Activated CD8-positive, alpha-beta T cell treated with anti-CD3 and anti-CD28 coated beads, Interleukin-2, amount 10 ng/mL, durations not matched to agents 7 days and 5 days (primary cell): ENCODE measurements around the gene PRELID2. TPM values are rescaled to one million over a fixed set of nuclear protein-coding genes. Genes with fewer than 3 reads are reported as not detected.
"Not testable (repeated sequence)": the region's sequence is repeated elsewhere in the genome, so short reads cannot be mapped to it uniquely, and the experiment has no call there.

ENCODE experiments used
- ATAC-seq: fragments of 150-1000 bp; cut with Tn5 transposase; one replicate; pipeline ENCODE4 v1.10.0; 2021; ENCODE audit warnings: moderate library complexity
- CTCF ChIA-PET: fragments of 350-600 bp; sonication (Branson Sonifier 250); formaldehyde crosslinking; loops from one replicate; lab custom pipeline; 2021; ENCODE audit warnings: antibody characterized with exemption; lab: Charles Lee
- POLR2A ChIA-PET: fragments of 350-600 bp; sonication (Branson Sonifier 250); formaldehyde crosslinking; loops from one replicate; lab custom pipeline; 2021; ENCODE audit warnings: antibody characterized with exemption; lab: Charles Lee
- DNase-seq: peaks from one replicate; pipeline ENCODE4 v3.0.0-alpha.2; 2020
- H3K27ac Mint-ChIP-seq: one replicate; pipeline ENCODE4 v1.8.0; 2021; ENCODE audit warnings: mild to moderate bottlenecking, mixed read lengths
- H3K27me3 Mint-ChIP-seq: one replicate; pipeline ENCODE4 v1.8.0; 2021; ENCODE audit warnings: low read depth, mixed read lengths
- H3K36me3 Mint-ChIP-seq: one replicate; pipeline ENCODE4 v1.8.0; 2021; ENCODE audit warnings: low read depth, mixed read lengths
- H3K4me1 Mint-ChIP-seq: one replicate; pipeline ENCODE4 v1.8.0; 2021; ENCODE audit warnings: low read depth, mixed read lengths
- H3K4me3 Mint-ChIP-seq: one replicate; pipeline ENCODE4 v1.8.0; 2021; ENCODE audit warnings: mild to moderate bottlenecking, mixed read lengths
- H3K9me3 Mint-ChIP-seq: one replicate; pipeline ENCODE4 v1.8.0; 2022; ENCODE audit warnings: mixed read lengths; ENCODE audit not compliant: insufficient read depth
- total RNA-seq, 2 experiments: library from RNA; stranded (reverse); gene quantifications; one replicate each; pipeline ENCODE4 v1.2.3, GENCODE V29; 2021

PRELID2 gene
- total RNA-seq, 2 experiments from 2014 or later = 1.2 to 1.5 TPM

DNA sequence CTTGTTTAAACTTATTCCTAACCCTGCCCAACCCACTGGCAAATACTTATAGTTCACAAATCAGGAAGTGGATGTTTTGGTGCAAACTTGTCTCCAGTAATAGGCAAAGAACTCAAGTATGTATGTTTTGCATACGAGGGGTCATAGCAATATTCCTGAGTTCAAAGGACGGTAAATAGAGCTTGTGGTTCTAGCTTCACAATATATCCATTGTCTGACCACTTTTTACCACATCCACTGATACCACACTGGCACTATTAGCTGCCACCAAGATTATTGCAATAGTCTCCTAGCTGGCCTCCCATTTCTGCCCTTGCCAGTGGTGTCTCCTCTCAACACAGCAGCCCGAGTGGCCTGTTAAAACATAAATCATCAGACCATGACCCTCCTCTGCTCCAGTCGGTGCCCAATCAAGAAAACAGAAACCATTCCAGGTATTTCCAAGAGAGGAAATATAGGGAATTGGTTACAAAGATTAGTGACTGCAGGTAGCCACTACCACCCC, 20.7 kb upstream of the PRELID2 start:
- Mint-ChIP-seq H3K36me3 (no peaks in the 10 kb centered on the region), H3K27me3 (peaks cover 16% of the 10 kb centered on the region), H3K4me3 (no peak overlapping the region), H3K9me3 (no peaks in the 10 kb centered on the region), H3K27ac (no peak overlapping the region), H3K4me1 (peaks cover 4% of the 10 kb centered on the region)
- ChIA-PET CTCF (interaction anchor here (1.1 to 1.2 kb wide), 2 partner anchors 14 to 28 kb away, joined by 3 read pairs; no protein-coding TSS in a partner anchor), POLR2A (no interaction called here)
- ATAC-seq (no peak), DNase-seq (no peak)

DNA sequence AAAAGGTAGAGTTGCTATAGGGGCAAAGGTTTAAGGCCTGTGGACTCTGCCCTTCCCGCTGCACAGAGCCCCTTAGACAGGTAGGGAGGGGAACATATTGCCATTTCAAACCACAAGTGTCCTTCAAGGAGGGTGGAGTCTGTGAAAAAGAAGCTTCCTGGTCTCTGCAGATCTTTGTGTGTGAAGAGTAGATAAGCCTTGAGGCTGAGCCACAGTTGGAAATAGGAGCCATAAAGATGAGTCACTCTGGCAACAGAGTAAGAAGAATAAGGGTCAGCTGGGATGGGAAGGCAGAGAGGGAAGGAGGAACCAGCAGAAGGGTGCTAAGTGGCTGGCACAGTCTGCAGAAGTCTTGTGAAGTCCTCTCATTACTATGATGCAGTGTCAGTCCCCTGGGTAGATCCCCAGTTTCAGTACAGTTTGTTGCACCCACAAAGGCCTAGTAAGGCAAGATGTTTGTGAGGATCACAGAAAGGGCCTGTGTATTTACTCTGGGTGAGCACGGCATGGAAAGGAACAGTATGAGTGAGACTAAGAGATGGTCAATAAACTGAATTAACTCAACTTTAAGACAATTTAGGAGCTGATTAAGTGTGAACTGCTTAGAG, 19.6 kb upstream of the PRELID2 start:
- ATAC-seq = no peak
- POLR2A ChIA-PET = no interaction called here
- CTCF ChIA-PET = interaction anchor here (0.6 to 1.4 kb wide), 3 partner anchors 10 to 276 kb away, joined by 3 read pairs; no protein-coding TSS in a partner anchor
- Mint-ChIP-seq H3K27me3 (peaks cover 14% of the 10 kb centered on the region), H3K27ac (no peak overlapping the region), H3K4me1 (peaks cover 4% of the 10 kb centered on the region), H3K9me3 (no peaks in the 10 kb centered on the region), H3K36me3 (no peaks in the 10 kb centered on the region), H3K4me3 (no peak overlapping the region)
- no peak for DNase-seq

DNA sequence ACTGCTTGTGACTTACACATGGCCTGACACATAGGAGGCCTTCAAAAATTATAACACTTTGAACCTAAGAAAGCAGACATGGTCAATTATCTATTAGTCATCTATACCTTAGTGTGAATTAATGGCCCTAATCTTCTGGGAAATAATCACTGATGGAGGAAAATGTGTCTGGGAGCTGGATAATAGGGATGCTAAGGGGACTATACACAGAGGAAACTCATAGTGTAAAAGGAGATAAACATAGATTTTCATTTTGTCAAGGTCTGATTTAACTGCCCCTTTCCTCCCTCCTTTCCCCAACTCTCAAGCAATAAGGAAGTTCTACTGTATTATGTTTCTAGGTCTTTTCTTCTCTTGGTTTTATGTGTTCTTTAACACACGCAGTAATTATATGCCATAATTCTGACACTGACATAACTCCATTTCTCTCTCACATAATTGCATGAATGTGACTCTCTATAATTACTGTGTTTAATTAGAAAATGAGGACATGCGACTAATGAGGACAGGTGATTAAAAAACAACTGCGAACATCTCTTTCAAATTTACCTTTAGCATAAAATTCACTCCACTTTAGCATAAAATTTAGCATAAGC, 18.7 kb upstream of the PRELID2 start:
- no peak for DNase-seq
- CTCF ChIA-PET = interaction anchor here (1.4 kb wide), 1 partner anchor 9 kb away, joined by 3 read pairs; no protein-coding TSS in a partner anchor
- Mint-ChIP-seq H3K4me1 (peaks cover 4% of the 10 kb centered on the region), H3K4me3 (no peak overlapping the region), H3K27ac (no peak overlapping the region), H3K9me3 (no peaks in the 10 kb centered on the region), H3K27me3 (peaks cover 14% of the 10 kb centered on the region), H3K36me3 (no peaks in the 10 kb centered on the region)
- no peak for ATAC-seq
- POLR2A ChIA-PET = no interaction called here

DNA sequence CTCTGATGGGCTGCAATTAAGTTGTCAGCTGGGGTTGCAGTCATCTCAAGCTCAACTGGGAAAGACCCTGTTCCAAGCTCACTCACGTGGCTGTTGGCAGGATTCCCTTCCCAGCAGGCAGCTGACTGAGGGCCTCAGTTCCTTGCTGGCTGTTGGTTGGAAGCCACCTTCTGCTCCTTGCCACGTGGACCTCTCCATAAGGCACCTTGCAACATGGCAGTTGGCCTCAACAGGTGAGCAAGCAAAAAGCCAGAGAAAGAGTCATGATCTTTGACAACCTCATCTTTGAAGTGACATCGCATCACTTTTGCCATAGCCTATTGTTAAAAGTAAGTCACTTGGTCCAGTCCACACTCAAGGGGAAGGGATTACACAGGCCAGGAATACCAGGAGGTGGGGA, 17.8 kb upstream of the PRELID2 start:
- ChIA-PET POLR2A (no interaction called here), CTCF (no interaction called here)
- DNase-seq = no peak
- Mint-ChIP-seq H3K4me1 (peaks cover 4% of the 10 kb centered on the region), H3K4me3 (no peak overlapping the region), H3K27ac (no peak overlapping the region), H3K36me3 (no peaks in the 10 kb centered on the region), H3K27me3 (peaks cover 14% of the 10 kb centered on the region), H3K9me3 (no peaks in the 10 kb centered on the region)
- no peak for ATAC-seq

DNA sequence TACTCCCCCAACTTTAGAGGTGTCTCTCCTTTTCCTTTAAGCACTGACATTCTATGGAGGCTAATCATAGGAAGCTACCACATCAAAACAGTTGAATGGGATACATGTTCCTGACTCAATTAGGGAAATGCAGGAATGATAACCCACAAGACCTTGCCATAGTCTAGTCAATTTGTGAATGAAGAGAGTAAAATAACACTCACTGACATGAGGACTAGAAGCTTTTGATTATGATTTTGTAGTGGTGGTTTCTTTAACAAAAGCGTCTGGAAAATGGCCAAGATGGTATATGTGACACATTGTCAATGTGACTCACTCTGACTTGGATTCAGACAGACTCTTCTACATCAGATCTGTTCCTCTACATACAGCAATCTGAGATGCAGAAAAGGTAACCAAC, 13.7 kb upstream of the PRELID2 start:
- H3K4me3 Mint-ChIP-seq = no peak overlapping the region
- H3K27me3 Mint-ChIP-seq = peaks cover 3% of the 10 kb centered on the region
- ATAC-seq (no peak), DNase-seq (no peak)
- ChIA-PET CTCF (no interaction called here), POLR2A (no interaction called here)
- no peaks in the 10 kb centered on the region for H3K4me1 Mint-ChIP-seq
- H3K9me3 Mint-ChIP-seq = no peaks in the 10 kb centered on the region
- no peak overlapping the region for H3K27ac Mint-ChIP-seq
- H3K36me3 Mint-ChIP-seq = no peaks in the 10 kb centered on the region

DNA sequence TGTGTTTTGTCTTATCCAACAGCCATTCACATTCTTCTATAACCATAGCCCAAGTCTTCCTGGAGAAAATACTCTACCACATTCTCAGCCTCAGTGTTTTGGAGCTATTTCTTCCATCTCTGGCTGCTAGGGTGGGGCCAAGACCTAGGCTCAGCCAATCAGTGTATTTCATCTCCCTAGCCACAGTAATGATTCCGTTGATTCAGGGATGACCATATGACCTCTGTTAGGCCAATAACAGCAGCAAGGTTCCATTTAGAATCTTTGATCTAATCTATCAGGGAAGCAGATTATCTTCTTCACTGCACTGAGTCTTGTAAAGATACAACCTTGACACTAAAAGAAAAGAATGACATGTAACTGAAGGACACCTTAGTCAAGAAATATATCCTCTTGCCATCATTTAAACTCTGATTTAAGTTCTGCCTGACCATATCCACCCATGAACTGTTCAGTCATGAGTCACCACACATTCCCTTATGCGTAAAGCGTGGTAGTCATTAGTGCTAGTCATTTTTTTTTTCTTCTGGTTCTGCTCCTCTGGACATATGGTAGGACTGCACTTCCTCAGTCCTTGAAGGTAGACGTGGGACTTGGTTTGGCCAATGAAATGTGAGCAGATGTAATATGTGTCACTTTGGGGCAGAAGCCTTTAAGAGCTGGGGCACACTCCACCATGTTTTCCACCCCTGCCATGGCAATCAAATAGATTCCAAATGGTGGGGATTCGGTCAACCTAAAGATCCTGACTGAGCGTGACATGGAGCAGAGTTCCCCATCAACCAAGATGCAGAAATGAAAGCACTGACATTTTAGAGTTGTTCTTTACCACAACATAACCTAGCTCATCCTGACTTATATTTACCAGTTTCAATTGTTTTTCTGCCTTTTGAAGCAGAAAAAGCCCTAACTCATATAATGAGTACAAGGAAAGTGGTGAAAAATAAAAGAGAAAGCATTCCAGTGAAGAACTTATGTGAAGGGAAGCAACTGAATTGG, 12.7 kb upstream of the PRELID2 start:
- Mint-ChIP-seq H3K27ac (no peak overlapping the region), H3K9me3 (no peaks in the 10 kb centered on the region), H3K4me3 (no peak overlapping the region), H3K4me1 (no peaks in the 10 kb centered on the region), H3K27me3 (peaks cover 5% of the 10 kb centered on the region), H3K36me3 (no peaks in the 10 kb centered on the region)
- ChIA-PET POLR2A (no interaction called here), CTCF (no interaction called here)
- no peak for ATAC-seq
- DNase-seq = no peak

DNA sequence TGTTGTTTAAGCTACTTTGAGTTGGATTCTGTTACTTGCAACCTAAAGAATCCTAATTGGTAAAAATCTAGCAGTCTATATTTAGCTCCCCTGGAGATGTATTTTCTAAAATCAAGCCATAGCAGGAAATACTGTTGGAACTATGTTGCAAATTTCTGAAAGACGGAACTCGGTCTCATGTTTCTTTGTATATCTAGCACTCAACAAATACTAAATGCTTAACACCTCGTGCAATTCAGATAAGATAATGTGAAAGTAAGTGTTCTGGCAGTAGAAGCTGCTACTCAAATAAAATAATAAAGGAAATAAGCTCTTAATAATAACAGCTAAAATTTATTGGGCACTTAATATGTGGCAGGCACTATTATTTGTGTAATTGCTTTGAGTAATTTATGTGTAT, 10.9 kb upstream of the PRELID2 start:
- Mint-ChIP-seq H3K9me3 (no peaks in the 10 kb centered on the region), H3K27ac (no peak overlapping the region), H3K36me3 (no peaks in the 10 kb centered on the region), H3K27me3 (peaks cover 2% of the 10 kb centered on the region), H3K4me3 (no peak overlapping the region), H3K4me1 (no peaks in the 10 kb centered on the region)
- DNase-seq (no peak), ATAC-seq (no peak)
- ChIA-PET POLR2A (no interaction called here), CTCF (interaction anchor here (1.0 to 1.4 kb wide), 2 partner anchors 18 to 20 kb away, joined by 3 read pairs; no protein-coding TSS in a partner anchor)

DNA sequence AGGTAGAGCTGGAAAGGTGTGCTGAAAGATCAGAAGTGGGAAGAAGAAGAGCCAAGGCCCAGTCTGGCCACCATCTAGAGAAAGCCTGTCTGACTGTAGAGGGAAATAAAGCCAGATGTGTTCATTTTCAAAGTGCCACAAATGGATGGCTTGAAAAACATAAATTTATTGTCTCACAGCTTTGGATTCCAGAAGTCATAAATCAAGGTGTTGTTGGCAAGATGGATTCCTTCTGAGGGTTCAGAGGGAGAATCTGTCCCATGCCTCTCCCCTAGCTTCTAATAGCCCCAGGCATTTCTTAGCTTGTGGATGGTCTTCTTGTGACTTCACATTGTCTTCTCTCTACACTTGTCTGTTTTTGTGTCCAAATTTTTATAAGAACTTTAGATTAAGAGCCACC, 6.2 kb upstream of the PRELID2 start:
- POLR2A ChIA-PET = no interaction called here
- ATAC-seq = no peak
- Mint-ChIP-seq H3K27ac (no peak overlapping the region), H3K36me3 (no peaks in the 10 kb centered on the region), H3K27me3 (peaks cover 8% of the 10 kb centered on the region), H3K9me3 (no peaks in the 10 kb centered on the region), H3K4me1 (no peaks in the 10 kb centered on the region), H3K4me3 (no peak overlapping the region)
- no peak for DNase-seq
- CTCF ChIA-PET = interaction anchor here (1.3 to 1.4 kb wide), 2 partner anchors 15 to 16 kb away, joined by 3 to 6 read pairs; no protein-coding TSS in a partner anchor

DNA sequence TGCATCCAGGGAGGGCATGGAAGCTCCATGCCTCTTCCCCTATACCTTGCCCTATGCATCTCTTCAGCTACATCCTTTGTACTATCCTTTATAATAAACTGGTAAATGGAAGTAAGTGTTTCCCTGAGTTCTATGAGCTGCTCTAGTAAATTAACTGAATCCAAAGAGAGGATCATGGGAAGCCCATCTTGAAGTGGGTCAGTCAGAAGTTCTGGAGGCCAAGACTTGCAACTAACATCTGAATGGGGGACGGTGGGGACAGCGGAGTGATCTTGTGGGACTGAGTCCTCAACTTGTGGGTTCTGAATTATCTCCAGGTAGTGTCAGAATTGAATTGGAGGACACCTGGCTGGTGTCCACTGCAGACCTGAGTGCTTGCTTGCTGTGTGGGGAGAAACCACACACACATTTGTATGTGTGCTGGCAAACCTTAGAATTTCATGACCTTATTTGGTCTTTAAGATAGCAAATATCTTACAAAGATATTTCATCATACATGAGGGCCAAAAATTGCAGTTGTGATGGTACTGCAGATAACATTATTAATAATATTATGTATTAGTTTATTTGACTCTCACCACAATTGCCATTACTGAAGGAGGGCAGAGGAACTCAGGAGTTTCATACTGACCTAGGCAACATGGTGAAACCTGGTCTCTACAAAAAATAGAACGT, 5.5 kb upstream of the PRELID2 start:
- Mint-ChIP-seq H3K36me3 (no peaks in the 10 kb centered on the region), H3K9me3 (no peaks in the 10 kb centered on the region), H3K27me3 (peaks cover 8% of the 10 kb centered on the region), H3K27ac (no peak overlapping the region), H3K4me1 (peaks cover 3% of the 10 kb centered on the region), H3K4me3 (no peak overlapping the region)
- ATAC-seq (no peak), DNase-seq (no peak)
- ChIA-PET CTCF (no interaction called here), POLR2A (no interaction called here)

DNA sequence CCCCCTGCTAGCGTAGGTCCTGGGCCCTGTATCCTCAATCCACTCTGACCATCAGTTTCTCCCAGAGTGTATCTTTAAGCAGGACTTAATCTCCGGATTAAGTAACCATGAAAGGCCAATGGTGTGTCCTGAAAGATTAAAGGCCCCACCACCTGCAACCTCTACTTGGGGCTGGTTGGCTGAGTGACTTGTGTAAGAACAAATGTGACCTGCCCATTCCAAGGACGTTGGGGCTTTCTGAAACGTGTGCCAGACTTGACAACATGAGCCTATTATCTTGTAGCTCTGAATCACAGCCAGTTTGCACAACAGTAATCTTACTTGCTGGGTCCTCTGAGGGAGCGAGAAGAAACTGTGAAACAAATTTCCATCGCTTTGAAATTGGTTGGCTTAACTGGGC, 3.1 kb upstream of the PRELID2 start:
- no peak overlapping the region for H3K4me3 Mint-ChIP-seq
- H3K27ac Mint-ChIP-seq = no peak overlapping the region
- H3K36me3 Mint-ChIP-seq = no peaks in the 10 kb centered on the region
- no peak for ATAC-seq
- ChIA-PET CTCF (no interaction called here), POLR2A (no interaction called here)
- no peak for DNase-seq
- H3K9me3 Mint-ChIP-seq = no peaks in the 10 kb centered on the region
- H3K4me1 Mint-ChIP-seq = peaks cover 5% of the 10 kb centered on the region
- H3K27me3 Mint-ChIP-seq = peaks cover 16% of the 10 kb centered on the region

DNA sequence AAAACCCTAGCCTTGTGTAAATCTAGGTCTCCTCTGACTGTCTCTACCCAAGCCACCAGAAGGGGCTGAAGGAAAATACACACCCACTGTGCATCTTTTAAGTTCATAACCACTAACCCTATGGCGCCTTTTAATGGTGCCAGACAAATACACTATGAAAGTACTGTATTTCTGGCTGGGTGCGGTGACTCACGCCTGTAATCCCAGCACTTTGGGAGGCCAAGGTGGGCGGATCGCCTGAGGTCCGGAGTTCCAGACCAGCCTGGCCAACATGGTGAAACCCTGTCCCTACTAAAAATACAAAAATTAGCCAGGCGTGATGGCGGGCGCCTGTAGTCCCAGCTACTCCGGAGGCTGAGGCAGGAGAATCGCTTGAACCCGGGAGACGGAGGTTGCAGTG, 1.1 kb upstream of the PRELID2 start:
- CTCF ChIA-PET, H3K4me1 Mint-ChIP-seq, H3K36me3 Mint-ChIP-seq, H3K27ac Mint-ChIP-seq, DNase-seq, H3K9me3 Mint-ChIP-seq, POLR2A ChIA-PET, ATAC-seq, H3K4me3 Mint-ChIP-seq: not testable (repeated sequence)
- peaks cover 19% of the 10 kb centered on the region for H3K27me3 Mint-ChIP-seq
